Adrenal gland (tissue), 5 donors: Measurements from ENCODE around the gene WDSUB1.

Experiments
- POLR2A ChIP-seq, 2 donors: fragments of 450-650 bp; IDR thresholded peaks; one replicate each; pipeline ENCODE4 v1.6.1; 2017; ENCODE audit warnings: antibody characterized with exemption in 2 of 2, mild to moderate bottlenecking in 2 of 2, moderate library complexity in 1 of 2
- TF ChIP-seq, protein P1 (sequence below), 6 experiments: fragments of 450-650 bp in 4 of 6; fragments of 200-600 bp in 2 of 6; sonication (generic) in 1 of 6; IDR thresholded peaks; 1 replicate in 5 of 6; 2 replicates in 1 of 6; pipeline versions ENCODE4 v1.5.1 to v1.8.0; 2016 to 2021; ENCODE audit warnings: antibody characterized with exemption in 6 of 6, mild to moderate bottlenecking in 2 of 6, moderate library complexity in 1 of 6
- donor health status: DM: no; HTN: no; CAD: no.

DNA sequence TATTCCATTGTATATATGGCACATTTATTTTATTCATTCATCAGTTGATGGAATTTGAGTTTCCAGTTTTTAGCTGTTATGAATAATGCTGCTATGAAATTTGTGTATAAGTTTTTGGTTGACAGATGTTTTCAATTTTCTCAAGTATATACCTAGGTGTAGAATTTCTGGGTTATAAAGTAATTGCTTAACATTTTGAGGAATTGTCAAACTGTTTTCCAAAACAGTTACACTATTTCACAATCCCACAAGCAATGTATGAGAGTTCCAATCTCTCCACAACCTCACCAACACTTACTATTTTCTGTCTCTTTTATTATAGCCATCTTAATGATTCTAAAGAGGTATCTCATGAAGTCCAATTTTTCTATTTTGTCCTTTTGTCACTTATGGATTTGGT lies 12.5 kb upstream of the WDSUB1 start:
- TF ChIP-seq POLR2A (IDR thresholded peaks at IDR 0.05), result no peak
- TF ChIP-seq, protein P1, sequence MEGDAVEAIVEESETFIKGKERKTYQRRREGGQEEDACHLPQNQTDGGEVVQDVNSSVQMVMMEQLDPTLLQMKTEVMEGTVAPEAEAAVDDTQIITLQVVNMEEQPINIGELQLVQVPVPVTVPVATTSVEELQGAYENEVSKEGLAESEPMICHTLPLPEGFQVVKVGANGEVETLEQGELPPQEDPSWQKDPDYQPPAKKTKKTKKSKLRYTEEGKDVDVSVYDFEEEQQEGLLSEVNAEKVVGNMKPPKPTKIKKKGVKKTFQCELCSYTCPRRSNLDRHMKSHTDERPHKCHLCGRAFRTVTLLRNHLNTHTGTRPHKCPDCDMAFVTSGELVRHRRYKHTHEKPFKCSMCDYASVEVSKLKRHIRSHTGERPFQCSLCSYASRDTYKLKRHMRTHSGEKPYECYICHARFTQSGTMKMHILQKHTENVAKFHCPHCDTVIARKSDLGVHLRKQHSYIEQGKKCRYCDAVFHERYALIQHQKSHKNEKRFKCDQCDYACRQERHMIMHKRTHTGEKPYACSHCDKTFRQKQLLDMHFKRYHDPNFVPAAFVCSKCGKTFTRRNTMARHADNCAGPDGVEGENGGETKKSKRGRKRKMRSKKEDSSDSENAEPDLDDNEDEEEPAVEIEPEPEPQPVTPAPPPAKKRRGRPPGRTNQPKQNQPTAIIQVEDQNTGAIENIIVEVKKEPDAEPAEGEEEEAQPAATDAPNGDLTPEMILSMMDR (IDR thresholded peaks at IDR 0.05), result no peak
